ENCODE measurements around the gene HESX1. TPM values are rescaled to one million over a fixed set of nuclear protein-coding genes. Genes with fewer than 3 reads are reported as not detected.
A peak's percentile ranks its signal among the peaks of the same experiment; 100 is the strongest.

The HESX1 gene
- total RNA-seq, 1 donor from 2014 or later, result 42.1 TPM

DNA sequence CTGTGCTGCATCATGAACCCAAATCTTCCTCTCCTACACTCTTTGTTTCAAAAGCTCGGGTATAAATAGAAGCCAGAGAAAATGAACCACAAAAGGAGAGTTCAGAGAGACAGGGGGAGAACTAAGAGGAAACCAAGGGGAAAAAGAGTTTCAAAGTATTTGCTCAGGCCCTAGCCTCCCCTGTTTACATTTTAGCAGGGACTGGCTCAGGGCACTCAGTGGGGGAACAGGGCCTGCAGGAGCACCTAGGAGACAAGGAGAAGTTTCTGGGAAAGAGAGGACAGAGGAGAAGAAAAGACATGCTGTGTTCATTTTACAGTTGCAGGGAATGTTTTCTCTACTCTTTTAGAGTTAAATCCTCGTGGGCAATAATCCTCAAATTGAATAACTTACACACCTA is 26.1 kb downstream of the HESX1 start:
- no peaks in the 10 kb centered on the region for H4K20me1 ChIP-seq (ENCODE audit: low read depth)
- Mint-ChIP-seq H3K27ac (no peak overlapping the region), H3K4me3 (no peak overlapping the region), H3K9me3 (no peaks in the 10 kb centered on the region), H3K36me3 (no peaks in the 10 kb centered on the region), H3K27me3 (ENCODE audit: insufficient read depth, low read depth) (peaks cover 2% of the 10 kb centered on the region), H3K4me1 (peaks cover 16% of the 10 kb centered on the region)
- no peak overlapping the region for H3K27ac ChIP-seq
- no peak overlapping the region for H3K9ac ChIP-seq
- no peak for DNase-seq (ENCODE audit: low spot score)
- no peak overlapping the region for H3K4me3 ChIP-seq
- TF ChIP-seq EZH2 (IDR thresholded peaks at IDR 0.05) (no peak), EZH2phosphoT487 (IDR thresholded peaks at IDR 0.05) (no peak)
- TF ChIP-seq, protein P1, sequence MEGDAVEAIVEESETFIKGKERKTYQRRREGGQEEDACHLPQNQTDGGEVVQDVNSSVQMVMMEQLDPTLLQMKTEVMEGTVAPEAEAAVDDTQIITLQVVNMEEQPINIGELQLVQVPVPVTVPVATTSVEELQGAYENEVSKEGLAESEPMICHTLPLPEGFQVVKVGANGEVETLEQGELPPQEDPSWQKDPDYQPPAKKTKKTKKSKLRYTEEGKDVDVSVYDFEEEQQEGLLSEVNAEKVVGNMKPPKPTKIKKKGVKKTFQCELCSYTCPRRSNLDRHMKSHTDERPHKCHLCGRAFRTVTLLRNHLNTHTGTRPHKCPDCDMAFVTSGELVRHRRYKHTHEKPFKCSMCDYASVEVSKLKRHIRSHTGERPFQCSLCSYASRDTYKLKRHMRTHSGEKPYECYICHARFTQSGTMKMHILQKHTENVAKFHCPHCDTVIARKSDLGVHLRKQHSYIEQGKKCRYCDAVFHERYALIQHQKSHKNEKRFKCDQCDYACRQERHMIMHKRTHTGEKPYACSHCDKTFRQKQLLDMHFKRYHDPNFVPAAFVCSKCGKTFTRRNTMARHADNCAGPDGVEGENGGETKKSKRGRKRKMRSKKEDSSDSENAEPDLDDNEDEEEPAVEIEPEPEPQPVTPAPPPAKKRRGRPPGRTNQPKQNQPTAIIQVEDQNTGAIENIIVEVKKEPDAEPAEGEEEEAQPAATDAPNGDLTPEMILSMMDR (IDR thresholded peaks at IDR 0.05), result no peak
- H3K27me3 ChIP-seq, result peaks cover 25% of the 10 kb centered on the region
- H3K36me3 ChIP-seq, result no peaks in the 10 kb centered on the region
- H3K9me3 ChIP-seq (ENCODE audit: low read depth), result no peaks in the 10 kb centered on the region
- no peaks in the 10 kb centered on the region for H3K79me2 ChIP-seq (ENCODE audit: low read depth)
- H2AFZ ChIP-seq (replicated peaks), result peak overlapping the region; percentile 45
- H3F3A ChIP-seq (ENCODE audit: low read depth), result no peaks in the 10 kb centered on the region
- no peak overlapping the region for H3K4me2 ChIP-seq
- H3K4me1 ChIP-seq, result peaks cover 16% of the 10 kb centered on the region

DNA sequence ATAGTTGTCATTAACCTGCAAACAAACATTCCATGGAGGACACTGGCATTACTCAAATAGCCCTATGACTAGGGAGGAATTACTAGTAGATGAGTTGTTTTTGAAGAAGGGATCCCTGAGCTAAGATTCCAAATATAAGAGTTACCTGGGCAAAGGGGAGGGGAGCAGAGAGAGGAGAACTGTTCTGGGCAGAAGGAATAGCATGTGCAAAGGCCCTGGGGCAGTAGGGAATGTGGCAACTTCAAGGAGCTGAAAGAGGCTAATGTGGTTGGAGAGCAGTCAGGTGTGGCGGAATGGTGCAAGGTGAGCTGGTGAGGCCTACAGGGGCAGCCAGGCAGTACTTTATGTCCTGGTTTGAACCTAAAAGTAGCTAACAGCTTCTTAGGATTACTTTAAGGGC is 28.8 kb downstream of the HESX1 start:
- peaks cover 52% of the 10 kb centered on the region for H3K27me3 ChIP-seq
- no peaks in the 10 kb centered on the region for H3K9me3 ChIP-seq (ENCODE audit: low read depth)
- no peak for DNase-seq (ENCODE audit: low spot score)
- no peaks in the 10 kb centered on the region for H3F3A ChIP-seq (ENCODE audit: low read depth)
- no peak overlapping the region for H3K4me3 ChIP-seq
- TF ChIP-seq EZH2phosphoT487 (IDR thresholded peaks at IDR 0.05) (no peak), EZH2 (IDR thresholded peaks at IDR 0.05) (no peak)
- TF ChIP-seq, protein P1 (IDR thresholded peaks at IDR 0.05), result no peak
- no peak overlapping the region for H2AFZ ChIP-seq (replicated peaks)
- H3K9me3 Mint-ChIP-seq, result no peaks in the 10 kb centered on the region
- H3K4me2 ChIP-seq, result no peak overlapping the region
- no peaks in the 10 kb centered on the region for H3K79me2 ChIP-seq (ENCODE audit: low read depth)
- H3K27me3 Mint-ChIP-seq (ENCODE audit: insufficient read depth, low read depth), result peaks cover 4% of the 10 kb centered on the region
- H3K36me3 Mint-ChIP-seq, result no peaks in the 10 kb centered on the region
- H3K4me1 ChIP-seq, result peaks cover 18% of the 10 kb centered on the region
- peak overlapping the region; percentile 22 for H3K4me3 Mint-ChIP-seq
- no peak overlapping the region for H3K27ac ChIP-seq
- no peaks in the 10 kb centered on the region for H3K36me3 ChIP-seq
- no peak overlapping the region for H3K27ac Mint-ChIP-seq
- no peaks in the 10 kb centered on the region for H4K20me1 ChIP-seq (ENCODE audit: low read depth)
- H3K4me1 Mint-ChIP-seq, result peaks cover 36% of the 10 kb centered on the region
- H3K9ac ChIP-seq, result no peak overlapping the region

DNA sequence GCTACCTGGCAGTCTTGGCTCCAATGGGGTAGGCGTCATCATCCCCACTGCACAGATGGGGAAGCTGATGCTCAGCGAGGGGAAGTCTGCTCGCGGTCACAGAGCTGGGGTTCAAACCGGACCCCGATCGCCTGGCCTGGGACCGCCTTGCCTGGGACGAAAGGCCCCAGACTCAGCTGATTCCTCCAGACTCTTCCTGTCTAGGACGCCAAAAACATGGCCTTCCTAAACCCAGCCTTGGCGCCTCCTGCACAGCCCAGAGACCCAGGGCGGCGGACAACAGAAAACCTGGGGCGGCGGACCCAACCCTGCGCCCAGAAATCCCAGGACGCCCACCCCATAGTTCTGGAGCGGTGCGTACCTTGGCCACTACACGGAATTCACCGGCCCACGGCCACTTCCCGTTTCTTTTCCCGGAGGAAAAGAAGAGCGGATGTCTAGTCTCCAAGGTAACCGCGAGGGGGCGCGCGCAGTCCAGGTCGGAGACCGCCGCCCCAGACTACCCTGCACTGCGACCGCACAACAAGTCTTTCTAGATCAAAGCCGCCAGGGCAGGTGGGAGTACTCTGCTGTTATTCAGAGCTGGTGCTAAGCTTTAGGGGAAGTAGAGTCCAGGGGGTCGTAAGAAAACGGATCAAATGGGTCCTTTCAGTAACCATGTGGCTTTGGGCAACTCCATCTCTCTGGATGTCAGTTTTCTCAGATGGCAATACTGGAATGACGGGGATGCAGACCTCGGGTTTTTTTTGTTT is 29.7 kb downstream of the HESX1 start:
- no peak overlapping the region for H3K27ac Mint-ChIP-seq
- no peak overlapping the region for H3K9ac ChIP-seq

More for the DNA sequence above, 29.7 kb downstream of the HESX1 start:
- H3K4me1 Mint-ChIP-seq, result peaks cover 40% of the 10 kb centered on the region
- H3K4me3 Mint-ChIP-seq, result peak overlapping the region; percentile 36
- no peaks in the 10 kb centered on the region for H4K20me1 ChIP-seq (ENCODE audit: low read depth)
- H3K27me3 ChIP-seq, result peaks cover 55% of the 10 kb centered on the region
- peaks cover 4% of the 10 kb centered on the region for H3K27me3 Mint-ChIP-seq (ENCODE audit: insufficient read depth, low read depth)
- TF ChIP-seq EZH2phosphoT487 (IDR thresholded peaks at IDR 0.05) (no peak), EZH2 (IDR thresholded peaks at IDR 0.05) (no peak)
- TF ChIP-seq, protein P1 (IDR thresholded peaks at IDR 0.05), result peak; percentile 96
- peak overlapping the region; percentile 76 for H3K4me2 ChIP-seq
- peak overlapping the region; percentile 97 for H2AFZ ChIP-seq (replicated peaks)
- no peaks in the 10 kb centered on the region for H3F3A ChIP-seq (ENCODE audit: low read depth)
- H3K36me3 Mint-ChIP-seq, result no peaks in the 10 kb centered on the region
- no peaks in the 10 kb centered on the region for H3K79me2 ChIP-seq (ENCODE audit: low read depth)
- peak; percentile 90 for DNase-seq (ENCODE audit: low spot score)
- H3K4me1 ChIP-seq, result peaks cover 23% of the 10 kb centered on the region
- peak overlapping the region; percentile 42 for H3K4me3 ChIP-seq
- no peaks in the 10 kb centered on the region for H3K36me3 ChIP-seq
- no peak overlapping the region for H3K27ac ChIP-seq
- no peaks in the 10 kb centered on the region for H3K9me3 Mint-ChIP-seq
- H3K9me3 ChIP-seq (ENCODE audit: low read depth), result no peaks in the 10 kb centered on the region
